HepG2 (cell line): ENCODE measurements around the gene COG8. TPM values are rescaled to one million over a fixed set of nuclear protein-coding genes. Genes with fewer than 3 reads are reported as not detected.

Experiments
- BCLAF1 ChIP-seq: fragments of 450-650 bp; IDR thresholded peaks from 2 replicates; pipeline ENCODE4 v1.6.1; 2017; ENCODE audit warnings: mild to moderate bottlenecking
- CBX2 ChIP-seq, 2 experiments: fragments of 200-600 bp in 1 of 2; sonication (generic); formaldehyde crosslinking in 1 of 2; IDR thresholded peaks; 2 replicates each; pipeline versions ENCODE4 v1.7.0 to v1.8.1; 2018 to 2022; ENCODE audit warnings: low read depth in 2 of 2, low read length in 1 of 2, mild to moderate bottlenecking in 1 of 2, missing genetic modification reagents in 1 of 2
- FOXK2 ChIP-seq: fragments of 450-650 bp; IDR thresholded peaks from 2 replicates; pipeline ENCODE4 v1.6.1; 2016
- HMG20A ChIP-seq: IDR thresholded peaks from 2 replicates; pipeline ENCODE4 v1.6.1; 2016; ENCODE audit warnings: borderline replicate concordance
- IRX3 ChIP-seq: sonication (generic); formaldehyde crosslinking; IDR thresholded peaks from 2 replicates; pipeline ENCODE4 v1.8.1; 2023; ENCODE audit warnings: mild to moderate bottlenecking, low read depth, missing genetic modification reagents, borderline replicate concordance
- MED1 ChIP-seq: sonication (generic); formaldehyde crosslinking; IDR thresholded peaks from 2 replicates; pipeline ENCODE4 v1.4.0; 2020; ENCODE audit warnings: missing genetic modification reagents
- NFATC3 ChIP-seq: sonication (generic); formaldehyde crosslinking; IDR thresholded peaks from 2 replicates; pipeline ENCODE4 v1.5.1; 2020; ENCODE audit warnings: mild to moderate bottlenecking, missing genetic modification reagents
- PATZ1 ChIP-seq: sonication (generic); formaldehyde crosslinking; IDR thresholded peaks from 2 replicates; pipeline ENCODE4 v1.4.0; 2020; ENCODE audit warnings: missing genetic modification reagents
- POGK ChIP-seq: sonication (generic); formaldehyde crosslinking; conservative IDR thresholded peaks from 2 replicates; pipeline ENCODE4 v1.8.0; 2022; ENCODE audit warnings: mild to moderate bottlenecking, moderate library complexity, missing genetic modification reagents
- ZBTB39 ChIP-seq: sonication (generic); formaldehyde crosslinking; IDR thresholded peaks from 2 replicates; pipeline ENCODE4 v1.5.0; 2020; ENCODE audit warnings: missing genetic modification reagents
- polyA plus RNA-seq, 8 experiments: library from polyadenylated mRNA; depleted of rRNA in 3 of 8; stranded (reverse) in 7 of 8; unstranded in 1 of 8; fragments of >200 nt; fragmentation: Illumina TruSeq in 4 of 8; extraction: Trizol in 4 of 8; gene quantifications; 2 replicates each; pipeline versions ENCODE4 v1.2.1 to v1.2.3, GENCODE V29; 2011 to 2016; ENCODE audit warnings: low read depth in 4 of 8, missing spikeins in 1 of 8, mixed read lengths in 1 of 8; ENCODE audit not compliant: insufficient read depth in 1 of 8
- total RNA-seq, 5 experiments: library from RNA; depleted of rRNA; stranded (reverse); fragments of >200 nt; fragmentation: Illumina TruSeq; extraction: Trizol; gene quantifications; 2 replicates each; pipeline ENCODE4 v1.2.3, GENCODE V29; 2016; ENCODE audit warnings: low read depth in 1 of 5
- TF ChIP-seq, protein P1 (sequence below): sonication (generic); formaldehyde crosslinking; IDR thresholded peaks from 2 replicates; pipeline ENCODE4 v1.4.0; 2020; ENCODE audit warnings: missing genetic modification reagents

COG8 gene
- total and polyA plus RNA-seq, 2 of the 13 experiments (the other 11 are each of a cell fraction or from before 2014, with no cell fraction given) = 45.5 to 52.1 TPM

DNA sequence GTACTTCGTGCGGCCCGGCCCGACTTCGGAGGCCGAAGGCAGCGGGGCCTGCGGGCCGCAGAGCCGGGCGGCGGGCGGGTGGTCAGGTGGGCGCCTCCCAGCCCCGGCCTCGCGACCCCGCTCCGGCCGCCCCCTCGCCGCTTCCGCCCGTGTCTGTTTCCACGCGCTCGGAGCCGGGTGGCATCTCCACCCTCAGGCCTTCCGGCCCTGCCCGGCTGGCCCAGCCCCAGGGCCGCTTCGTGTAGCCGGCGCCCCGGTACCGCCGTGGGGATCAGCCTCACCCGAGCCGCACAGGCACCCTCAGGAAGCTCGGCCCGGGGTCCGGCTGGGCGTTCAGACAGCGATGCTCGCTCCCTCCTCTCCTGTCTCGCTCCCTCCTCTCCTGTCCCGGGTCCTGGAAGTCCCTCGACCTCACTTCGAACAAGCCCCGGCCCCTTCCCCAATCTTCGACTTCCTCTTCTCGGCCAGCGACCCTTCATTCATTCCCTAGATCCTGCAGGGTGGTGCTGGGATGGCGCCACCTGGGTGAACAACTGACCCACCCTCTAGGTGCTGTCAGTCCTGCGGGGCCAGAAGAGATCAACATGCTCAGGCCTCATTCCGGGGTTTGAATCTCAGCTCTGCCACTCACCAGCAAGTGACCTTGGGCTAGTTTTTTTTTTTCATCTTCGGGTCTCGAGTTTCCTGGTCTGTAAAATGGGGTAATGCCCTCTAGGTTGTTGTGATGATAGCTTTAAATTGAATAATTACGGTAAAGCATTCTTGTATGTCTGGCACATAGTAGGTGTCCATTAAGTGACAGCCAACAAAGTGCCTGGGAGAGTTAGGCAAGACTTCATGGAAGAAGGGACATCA is 27.6 kb downstream of the COG8 start (continued):
- TF ChIP-seq, protein P1, sequence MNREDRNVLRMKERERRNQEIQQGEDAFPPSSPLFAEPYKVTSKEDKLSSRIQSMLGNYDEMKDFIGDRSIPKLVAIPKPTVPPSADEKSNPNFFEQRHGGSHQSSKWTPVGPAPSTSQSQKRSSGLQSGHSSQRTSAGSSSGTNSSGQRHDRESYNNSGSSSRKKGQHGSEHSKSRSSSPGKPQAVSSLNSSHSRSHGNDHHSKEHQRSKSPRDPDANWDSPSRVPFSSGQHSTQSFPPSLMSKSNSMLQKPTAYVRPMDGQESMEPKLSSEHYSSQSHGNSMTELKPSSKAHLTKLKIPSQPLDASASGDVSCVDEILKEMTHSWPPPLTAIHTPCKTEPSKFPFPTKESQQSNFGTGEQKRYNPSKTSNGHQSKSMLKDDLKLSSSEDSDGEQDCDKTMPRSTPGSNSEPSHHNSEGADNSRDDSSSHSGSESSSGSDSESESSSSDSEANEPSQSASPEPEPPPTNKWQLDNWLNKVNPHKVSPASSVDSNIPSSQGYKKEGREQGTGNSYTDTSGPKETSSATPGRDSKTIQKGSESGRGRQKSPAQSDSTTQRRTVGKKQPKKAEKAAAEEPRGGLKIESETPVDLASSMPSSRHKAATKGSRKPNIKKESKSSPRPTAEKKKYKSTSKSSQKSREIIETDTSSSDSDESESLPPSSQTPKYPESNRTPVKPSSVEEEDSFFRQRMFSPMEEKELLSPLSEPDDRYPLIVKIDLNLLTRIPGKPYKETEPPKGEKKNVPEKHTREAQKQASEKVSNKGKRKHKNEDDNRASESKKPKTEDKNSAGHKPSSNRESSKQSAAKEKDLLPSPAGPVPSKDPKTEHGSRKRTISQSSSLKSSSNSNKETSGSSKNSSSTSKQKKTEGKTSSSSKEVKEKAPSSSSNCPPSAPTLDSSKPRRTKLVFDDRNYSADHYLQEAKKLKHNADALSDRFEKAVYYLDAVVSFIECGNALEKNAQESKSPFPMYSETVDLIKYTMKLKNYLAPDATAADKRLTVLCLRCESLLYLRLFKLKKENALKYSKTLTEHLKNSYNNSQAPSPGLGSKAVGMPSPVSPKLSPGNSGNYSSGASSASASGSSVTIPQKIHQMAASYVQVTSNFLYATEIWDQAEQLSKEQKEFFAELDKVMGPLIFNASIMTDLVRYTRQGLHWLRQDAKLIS (CRISPR knock-in tag) = no peak
- TF ChIP-seq ZBTB39 (0 out of 2 replicates have a peak, but pooled peaks have one; percentile 71), PATZ1 (peak; percentile 56), HMG20A (CRISPR knock-in tag) (no peak), BCLAF1 (no peak), IRX3 (CRISPR knock-in tag) (no peak), CBX2 (IDR thresholded peaks at IDR 0.05; ENCODE audit: low read depth, low read length) (no peak), CBX2 (CRISPR knock-in tag; IDR thresholded peaks at IDR 0.05; ENCODE audit: low read depth) (no peak), MED1 (CRISPR knock-in tag) (peak; percentile 44; the same call in 1 of the 2 replicates), POGK (CRISPR knock-in tag) (no peak; the same call in 1 of the 2 replicates), FOXK2 (no peak), NFATC3 (CRISPR knock-in tag) (no peak)
